Effector memory CD4-positive, alpha-beta T cell (primary cell): ENCODE results near the gene POLR2L.

ENCODE experiments used
- DNase-seq, 3 donors: peaks; one replicate each; pipeline ENCODE4 v3.0.0-alpha.2; 2020
- H3K27ac ChIP-seq: 2 replicates; pipeline ENCODE4 v1.7.0; 2013; ENCODE audit warnings: mild to moderate bottlenecking, low read length, moderate library complexity; ENCODE audit not compliant: insufficient read depth, poor library complexity, severe bottlenecking
- H3K27me3 ChIP-seq: replicated peaks from 2 replicates; pipeline ENCODE4 v1.7.0; 2013; ENCODE audit warnings: mild to moderate bottlenecking, low read length; ENCODE audit not compliant: insufficient read depth, control insufficient read depth, poor library complexity, severe bottlenecking
- H3K36me3 ChIP-seq: 2 replicates; pipeline ENCODE4 v1.7.0; 2013; ENCODE audit warnings: mild to moderate bottlenecking, low read length, moderate library complexity; ENCODE audit not compliant: control insufficient read depth, insufficient read depth
- H3K4me1 ChIP-seq: 2 replicates; pipeline ENCODE4 v1.7.0; 2013; ENCODE audit warnings: low read length, mild to moderate bottlenecking; ENCODE audit not compliant: control insufficient read depth, insufficient read depth, poor library complexity, severe bottlenecking
- H3K4me3 ChIP-seq: 2 replicates; pipeline ENCODE4 v1.7.0; 2013; ENCODE audit warnings: low read length, low read depth, mild to moderate bottlenecking; ENCODE audit not compliant: insufficient read depth, poor library complexity, severe bottlenecking
- H3K9me3 ChIP-seq: 2 replicates; pipeline ENCODE4 v1.7.0; 2013; ENCODE audit warnings: mild to moderate bottlenecking, low read length, moderate library complexity; ENCODE audit not compliant: control insufficient read depth

POLR2L gene

DNA sequence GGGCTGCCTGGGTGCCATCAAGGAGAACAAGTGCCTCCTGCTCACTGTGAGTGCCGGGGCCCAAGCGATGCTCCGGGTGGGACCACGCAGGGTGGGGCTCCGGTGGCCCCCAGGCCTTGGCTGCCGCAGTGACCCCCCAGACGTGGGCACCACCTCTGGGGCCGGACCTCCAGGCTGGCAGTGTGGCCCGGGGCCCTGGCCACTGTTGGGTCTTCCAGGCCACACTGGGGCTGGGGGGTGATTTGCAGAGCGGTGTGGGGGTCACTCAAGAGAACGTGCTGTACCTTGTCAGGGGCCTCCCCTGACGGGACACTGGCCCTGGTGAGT lies 20.3 kb upstream of the POLR2L start:
- H3K27ac ChIP-seq: no peak overlapping the region
- no peak overlapping the region for H3K4me3 ChIP-seq
- no peak for DNase-seq
- H3K4me1 ChIP-seq: no peaks in the 10 kb centered on the region
- no peaks in the 10 kb centered on the region for H3K9me3 ChIP-seq
- no peaks in the 10 kb centered on the region for H3K27me3 ChIP-seq
- no peaks in the 10 kb centered on the region for H3K36me3 ChIP-seq

- no peaks in the 10 kb centered on the region for H3K36me3 ChIP-seq
- no peaks in the 10 kb centered on the region for H3K27me3 ChIP-seq
- no peaks in the 10 kb centered on the region for H3K9me3 ChIP-seq
- no peaks in the 10 kb centered on the region for H3K4me1 ChIP-seq
- no peak overlapping the region for H3K4me3 ChIP-seq
- no peak for DNase-seq
- no peak overlapping the region for H3K27ac ChIP-seq
Observed at GRCh38 chr11:862081-862661, 19.8 kb upstream of the POLR2L start.

DNA sequence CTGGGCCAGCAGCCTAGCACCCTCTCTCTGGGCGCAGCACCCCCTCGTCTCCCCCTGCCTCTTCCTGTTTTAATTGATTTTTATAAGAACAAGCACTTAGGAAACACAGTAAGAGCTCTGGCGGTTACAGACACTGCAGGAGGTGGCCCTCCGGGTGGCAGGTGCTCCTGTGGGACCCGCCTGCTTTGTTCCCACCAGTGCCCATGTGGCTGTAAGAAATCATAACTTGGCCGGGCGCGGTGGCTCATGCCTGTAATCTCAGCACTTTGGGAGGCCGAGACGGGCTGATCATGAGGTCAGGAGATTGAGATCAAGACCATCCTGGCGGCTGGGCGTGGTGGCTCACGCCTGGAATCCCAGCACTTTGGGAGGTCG lies 18.8 kb upstream of the POLR2L start:
- H3K27ac ChIP-seq: no peak overlapping the region
- no peak for DNase-seq
- H3K9me3 ChIP-seq: no peaks in the 10 kb centered on the region
- H3K4me1 ChIP-seq: no peaks in the 10 kb centered on the region
- H3K27me3 ChIP-seq: no peaks in the 10 kb centered on the region
- no peak overlapping the region for H3K4me3 ChIP-seq
- no peaks in the 10 kb centered on the region for H3K36me3 ChIP-seq

GRCh38 chr11:860234-861104 lies 18.1 kb upstream of the POLR2L start:
- H3K27ac ChIP-seq: no peak overlapping the region
- no peaks in the 10 kb centered on the region for H3K4me1 ChIP-seq
- no peaks in the 10 kb centered on the region for H3K27me3 ChIP-seq
- H3K36me3 ChIP-seq: no peaks in the 10 kb centered on the region
- H3K9me3 ChIP-seq: no peaks in the 10 kb centered on the region
- DNase-seq: no peak
- no peak overlapping the region for H3K4me3 ChIP-seq

- DNase-seq: no peak
- H3K4me1 ChIP-seq: no peaks in the 10 kb centered on the region
- no peaks in the 10 kb centered on the region for H3K36me3 ChIP-seq
- H3K9me3 ChIP-seq: no peaks in the 10 kb centered on the region
- H3K27me3 ChIP-seq: no peaks in the 10 kb centered on the region
- H3K4me3 ChIP-seq: no peak overlapping the region
- no peak overlapping the region for H3K27ac ChIP-seq
Observed at GRCh38 chr11:859394-860131, 17.2 kb upstream of the POLR2L start.

GRCh38 chr11:858762-859339 lies 16.5 kb upstream of the POLR2L start:
- H3K4me1 ChIP-seq: no peaks in the 10 kb centered on the region
- no peak for DNase-seq
- no peaks in the 10 kb centered on the region for H3K27me3 ChIP-seq
- H3K27ac ChIP-seq: no peak overlapping the region
- H3K36me3 ChIP-seq: no peaks in the 10 kb centered on the region
- no peak overlapping the region for H3K4me3 ChIP-seq
- H3K9me3 ChIP-seq: no peaks in the 10 kb centered on the region

DNA sequence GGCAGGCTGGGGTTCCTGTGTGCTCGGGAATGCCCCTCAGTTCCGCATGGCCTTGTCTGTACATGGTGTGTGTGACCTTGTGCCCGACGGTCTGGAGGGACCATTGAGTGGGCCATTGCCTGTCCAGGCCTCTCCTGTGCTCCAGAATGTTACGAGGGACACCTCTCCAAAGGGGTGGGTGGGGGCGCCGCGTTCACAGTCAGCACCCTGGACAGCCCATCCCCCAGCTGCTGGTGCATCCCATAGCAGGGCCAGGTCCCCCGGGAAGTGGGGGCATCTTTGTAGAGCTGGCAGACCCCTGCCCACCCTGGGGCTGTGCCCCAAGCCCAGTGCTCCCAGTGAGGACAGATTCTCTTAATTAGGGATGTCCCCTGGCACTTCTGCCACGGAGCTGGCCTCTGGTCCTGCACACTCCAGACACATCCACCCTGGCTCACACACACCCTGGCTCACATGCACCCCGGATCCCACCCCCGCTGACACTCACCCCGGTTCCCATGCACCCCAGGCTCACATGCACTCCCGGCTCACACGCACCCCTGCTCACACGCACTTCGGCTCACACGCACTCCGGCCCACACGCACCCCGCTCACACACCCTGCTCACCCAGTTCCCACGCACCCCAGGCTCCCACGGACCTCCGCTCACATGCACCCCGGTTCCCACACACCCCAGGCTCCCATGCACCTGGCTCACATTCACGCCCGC lies 15.9 kb upstream of the POLR2L start:
- DNase-seq: no peak
- H3K9me3 ChIP-seq: no peaks in the 10 kb centered on the region
- no peaks in the 10 kb centered on the region for H3K36me3 ChIP-seq
- no peak overlapping the region for H3K4me3 ChIP-seq
- H3K4me1 ChIP-seq: no peaks in the 10 kb centered on the region
- no peak overlapping the region for H3K27ac ChIP-seq
- no peaks in the 10 kb centered on the region for H3K27me3 ChIP-seq

GRCh38 chr11:856397-856796 lies 14.1 kb upstream of the POLR2L start:
- H3K4me3 ChIP-seq: no peak overlapping the region
- no peak overlapping the region for H3K27ac ChIP-seq
- no peaks in the 10 kb centered on the region for H3K36me3 ChIP-seq
- no peaks in the 10 kb centered on the region for H3K4me1 ChIP-seq
- no peaks in the 10 kb centered on the region for H3K27me3 ChIP-seq
- H3K9me3 ChIP-seq: no peaks in the 10 kb centered on the region
- no peak for DNase-seq

DNA sequence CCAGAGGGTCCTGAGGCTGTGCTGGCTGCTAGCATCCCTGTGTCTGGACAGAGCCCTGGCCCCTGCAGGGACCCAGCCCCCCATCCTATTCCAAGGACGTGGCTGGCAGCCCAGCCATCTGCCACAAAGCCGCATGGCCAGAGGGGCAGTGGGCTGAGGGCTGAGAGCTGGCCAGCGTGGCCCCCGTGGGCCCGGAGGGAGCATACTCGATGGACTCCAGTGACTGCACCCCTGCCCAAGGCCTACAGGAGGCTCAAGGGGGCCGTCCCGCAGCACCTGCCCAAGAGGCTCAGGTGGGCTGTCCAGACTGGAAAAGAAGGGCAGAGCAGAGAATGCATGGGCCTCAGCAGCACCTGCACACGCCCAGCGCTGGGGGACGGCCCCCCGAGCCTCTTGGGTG lies 13.5 kb upstream of the POLR2L start:
- Histone ChIP-seq H3K4me3 (no peak overlapping the region), H3K4me1 (no peaks in the 10 kb centered on the region), H3K27ac (no peak overlapping the region), H3K27me3 (no peaks in the 10 kb centered on the region), H3K9me3 (no peaks in the 10 kb centered on the region), H3K36me3 (no peaks in the 10 kb centered on the region)
- DNase-seq: no peak
